IMR-90 (cell line): ENCODE measurements around the gene PRKACG. TPM values are rescaled to one million over a fixed set of nuclear protein-coding genes. Genes with fewer than 3 reads are reported as not detected.

Source experiments
- ATAC-seq: fragments of 200-7000 bp; cut with Tn5 transposase; 2 replicates; pipeline ENCODE4 v1.9.1; 2020; ENCODE audit warnings: low read depth, mild to moderate bottlenecking, moderate library complexity
- BruUV-seq: library from RNA; stranded (reverse); fragments of 400-500 nt; replicated peaks from 2 replicates; lab custom pipeline; 2021; lab: Mats Ljungman, UMichigan
- CTCF ChIA-PET: fragments of 300-600 bp; formaldehyde crosslinking; extraction: SDS; loops from one replicate; lab custom pipeline; 2021; ENCODE audit warnings: antibody characterized with exemption; lab: Yijun Ruan, JAX
- POLR2A ChIA-PET: fragments of 300-600 bp; sonication (Branson Sonifier 250); formaldehyde crosslinking; loops from one replicate; lab custom pipeline; 2022; ENCODE audit warnings: antibody characterized with exemption; ENCODE audit not compliant: unreplicated experiment; lab: Charles Lee
- DNase-seq: peaks from one replicate; pipeline ENCODE4 v3.0.0; 2013
- H2AFZ ChIP-seq: replicated peaks from 2 replicates; pipeline ENCODE3; 2013; ENCODE audit warnings: low read length, mild to moderate bottlenecking; ENCODE audit not compliant: poor library complexity
- H2AK5ac ChIP-seq: 2 replicates; pipeline ENCODE4 v1.6.1; 2013; ENCODE audit warnings: low read depth, low read length, inconsistent platforms
- H2AK9ac ChIP-seq: replicated peaks from 2 replicates; pipeline ENCODE3; 2013; ENCODE audit warnings: mild to moderate bottlenecking, low read depth, low read length, moderate library complexity; ENCODE audit not compliant: poor library complexity
- H2BK120ac ChIP-seq: 2 replicates; pipeline ENCODE4 v1.6.1; 2013; ENCODE audit warnings: low read depth, low read length, inconsistent platforms
- H2BK15ac ChIP-seq: 3 replicates; pipeline ENCODE4 v1.6.1; 2013; ENCODE audit warnings: low read depth, low read length, inconsistent platforms
- H2BK20ac ChIP-seq: 2 replicates; pipeline ENCODE4 v1.6.1; 2013; ENCODE audit warnings: low read depth, mild to moderate bottlenecking, inconsistent platforms, low read length, moderate library complexity
- H2BK5ac ChIP-seq: 2 replicates; pipeline ENCODE4 v1.6.1; 2013; ENCODE audit warnings: mild to moderate bottlenecking, low read depth, low read length, inconsistent platforms; ENCODE audit not compliant: poor library complexity, severe bottlenecking
- H3K14ac ChIP-seq: replicated peaks from 2 replicates; pipeline ENCODE4 v1.6.1; 2013; ENCODE audit warnings: low read depth, low read length, inconsistent platforms
- H3K18ac ChIP-seq: 2 replicates; pipeline ENCODE4 v1.6.1; 2013; ENCODE audit warnings: low read depth, low read length, control low read depth
- H3K23ac ChIP-seq: 2 replicates; pipeline ENCODE4 v1.6.1; 2013; ENCODE audit warnings: low read depth, low read length, inconsistent platforms
- H3K27ac ChIP-seq: 2 replicates; pipeline ENCODE4 v1.5.1; 2013; ENCODE audit warnings: mild to moderate bottlenecking, control low read depth, low read length; ENCODE audit not compliant: insufficient read depth
- H3K27me3 ChIP-seq: 2 replicates; pipeline ENCODE4 v1.6.1; 2013; ENCODE audit warnings: low read length; ENCODE audit not compliant: control insufficient read depth, insufficient read depth
- H3K36me3 ChIP-seq: 2 replicates; pipeline ENCODE4 v1.6.1; 2013; ENCODE audit warnings: low read length, mixed read lengths; ENCODE audit not compliant: control insufficient read depth, insufficient read depth
- H3K4ac ChIP-seq: 2 replicates; pipeline ENCODE4 v1.6.1; 2013; ENCODE audit warnings: low read depth, low read length, inconsistent platforms
- H3K4me1 ChIP-seq: 2 replicates; pipeline ENCODE4 v1.6.1; 2013; ENCODE audit warnings: low read length, mixed read lengths; ENCODE audit not compliant: control insufficient read depth, insufficient read depth
- H3K4me2 ChIP-seq: 2 replicates; pipeline ENCODE4 v1.6.1; 2013; ENCODE audit warnings: low read depth, mild to moderate bottlenecking, control low read depth, low read length, moderate library complexity
- H3K4me3 ChIP-seq: 2 replicates; pipeline ENCODE4 v1.5.1; 2013; ENCODE audit warnings: low read depth, mild to moderate bottlenecking, control low read depth, low read length, moderate library complexity; ENCODE audit not compliant: insufficient read depth
- H3K56ac ChIP-seq: 2 replicates; pipeline ENCODE4 v1.6.1; 2013; ENCODE audit warnings: low read length, inconsistent platforms; ENCODE audit not compliant: insufficient read depth; ENCODE audit errors: extremely low read depth
- H3K79me1 ChIP-seq, 2 experiments: 2 replicates each; pipeline ENCODE4 v1.6.1; 2013; ENCODE audit warnings: low read length in 2 of 2, inconsistent platforms in 1 of 2, low read depth in 1 of 2
- H3K9ac ChIP-seq: 2 replicates; pipeline ENCODE4 v1.6.1; 2013; ENCODE audit warnings: low read depth, low read length, control low read depth
- H3K9me1 ChIP-seq: 2 replicates; pipeline ENCODE4 v1.6.1; 2013; ENCODE audit warnings: low read length, inconsistent platforms; ENCODE audit not compliant: insufficient read depth
- H3K9me3 ChIP-seq: 2 replicates; pipeline ENCODE4 v1.6.1; 2013; ENCODE audit warnings: low read length; ENCODE audit not compliant: control insufficient read depth, insufficient read depth
- H4K20me1 ChIP-seq: 2 replicates; pipeline ENCODE4 v1.6.1; 2013; ENCODE audit warnings: low read length, inconsistent platforms; ENCODE audit not compliant: insufficient read depth
- H4K5ac ChIP-seq: 2 replicates; pipeline ENCODE4 v1.6.1; 2013; ENCODE audit warnings: mild to moderate bottlenecking, low read depth, low read length, control low read depth
- H4K8ac ChIP-seq, 2 experiments: 2 replicates each; pipeline ENCODE4 v1.6.1; 2013; ENCODE audit warnings: low read depth in 2 of 2, low read length in 2 of 2, control low read depth in 1 of 2, inconsistent platforms in 1 of 2
- H4K91ac ChIP-seq: 2 replicates; pipeline ENCODE4 v1.6.1; 2013; ENCODE audit warnings: low read depth, low read length, inconsistent platforms; ENCODE audit not compliant: insufficient read depth
- BHLHE40 ChIP-seq: fragments of 150-350 bp; IDR thresholded peaks from 2 replicates; pipeline ENCODE4 v1.6.1; 2016; ENCODE audit warnings: mild to moderate bottlenecking, low read depth, low read length
- CEBPB ChIP-seq: IDR thresholded peaks from 2 replicates; pipeline ENCODE4 v1.6.1; 2012; ENCODE audit warnings: low read depth, low read length, improper control_type of control experiment
- CHD1 ChIP-seq: IDR thresholded peaks from 2 replicates; pipeline ENCODE4 v1.6.1; 2012; ENCODE audit warnings: low read depth, low read length, improper control_type of control experiment
- CTCF ChIP-seq: conservative IDR thresholded peaks from 2 replicates; pipeline ENCODE4 v1.5.1; 2012; ENCODE audit warnings: mild to moderate bottlenecking, low read depth, low read length, improper control_type of control experiment
- ELK1 ChIP-seq: fragments of 150-350 bp; IDR thresholded peaks from 2 replicates; pipeline ENCODE4 v1.6.1; 2016; ENCODE audit warnings: low read depth, mild to moderate bottlenecking, low read length, moderate library complexity, borderline replicate concordance
- FOS ChIP-seq: fragments of 150-350 bp; IDR thresholded peaks from 2 replicates; pipeline ENCODE4 v1.6.1; 2016; ENCODE audit warnings: low read depth, low read length
- MAFK ChIP-seq: IDR thresholded peaks from 2 replicates; pipeline ENCODE4 v1.6.1; 2012; ENCODE audit warnings: low read depth, low read length, improper control_type of control experiment
- MAZ ChIP-seq: IDR thresholded peaks from 2 replicates; pipeline ENCODE4 v1.6.1; 2012; ENCODE audit warnings: low read depth, mild to moderate bottlenecking, low read length, improper control_type of control experiment, moderate library complexity, borderline replicate concordance
- MXI1 ChIP-seq: IDR thresholded peaks from 2 replicates; pipeline ENCODE4 v1.6.1; 2012; ENCODE audit warnings: low read depth, mild to moderate bottlenecking, low read length, moderate library complexity, borderline replicate concordance
- NFE2L2 ChIP-seq: fragments of 150-350 bp; IDR thresholded peaks from 2 replicates; pipeline ENCODE4 v1.6.1; 2016; ENCODE audit warnings: low read depth, mild to moderate bottlenecking, low read length
- POLR2A ChIP-seq: IDR thresholded peaks from 2 replicates; pipeline ENCODE4 v1.6.1; 2012; ENCODE audit warnings: mild to moderate bottlenecking, low read depth, low read length
- RAD21 ChIP-seq: IDR thresholded peaks from 2 replicates; pipeline ENCODE4 v1.6.1; 2012; ENCODE audit warnings: low read length, improper control_type of control experiment
- RCOR1 ChIP-seq: IDR thresholded peaks from 2 replicates; pipeline ENCODE4 v1.6.1; 2012; ENCODE audit warnings: mild to moderate bottlenecking, low read length, improper control_type of control experiment; ENCODE audit not compliant: insufficient replicate concordance
- RFX5 ChIP-seq: IDR thresholded peaks from 2 replicates; pipeline ENCODE4 v1.8.0; 2012; ENCODE audit warnings: low read depth, mild to moderate bottlenecking, low read length, moderate library complexity
- SMC3 ChIP-seq: fragments of 150-350 bp; IDR thresholded peaks from 2 replicates; pipeline ENCODE4 v1.6.1; 2016; ENCODE audit warnings: low read depth, mild to moderate bottlenecking, antibody characterized with exemption, low read length, moderate library complexity
- USF2 ChIP-seq: fragments of 150-350 bp; IDR thresholded peaks from 2 replicates; pipeline ENCODE4 v1.6.1; 2017; ENCODE audit warnings: mild to moderate bottlenecking, antibody characterized with exemption, low read length, low read depth
- WGBS, 2 experiments: methylation state at CpG; one replicate each; pipeline versions ENCODE4 v1.1.5 to v1.1.7; 2013; ENCODE audit warnings: missing lambda C conversion rate in 2 of 2; ENCODE audit not compliant: insufficient read length in 1 of 2; ENCODE audit errors: extremely low coverage in 2 of 2; 5-methylcytosine and 5-hydroxymethylcytosine counted together
- dilution Hi-C: fragments of 300-500 bp; cut with HindIII; formaldehyde crosslinking; loops from one replicate; pipeline ENCODE4 v1.14.3; 2018; ENCODE audit warnings: low sequenced_read_pairs; ENCODE audit not compliant: unreplicated experiment
- in situ Hi-C: fragments of 300-500 bp; cut with MboI; formaldehyde crosslinking; loops from 3 replicates; pipeline ENCODE4 v1.14.3; 2019; ENCODE audit warnings: low sequenced_read_pairs, inconsistent platforms, mixed read lengths
- intact Hi-C: fragments of 100-400 bp; cut with micrococcal nuclease; formaldehyde crosslinking; loops from 2 replicates; pipeline ENCODE4 v1.10.0; 2022
- polyA plus RNA-seq, 3 experiments: library from polyadenylated mRNA; depleted of rRNA; stranded (reverse); fragments of >200 nt; gene quantifications; 2 replicates each; pipeline ENCODE4 v1.2.3, GENCODE V29; 2012; ENCODE audit warnings: low replicate concordance in 1 of 3
- total RNA-seq: library from RNA; depleted of rRNA; stranded (reverse); fragments of >200 nt; gene quantifications from 2 replicates; pipeline ENCODE4 v1.2.3, GENCODE V29; 2012

The PRKACG gene
- total and polyA plus RNA-seq, 2 of the 4 experiments (the other 2 are of a cell fraction) = not detected

GRCh38 chr9:69040646-69041045 is 26.7 kb upstream of the PRKACG start:
- no CpG with 5 or more reads among the region's 2 CpGs for WGBS, 2 experiments
- intact Hi-C loops = no loop called here

More at GRCh38 chr9:69040646-69041045, 26.7 kb upstream of the PRKACG start:
- ChIA-PET CTCF (no interaction called here), POLR2A (no interaction called here)
- peaks cover 26 to 52% of the 10 kb centered on the region in 2 experiments for H3K79me1 ChIP-seq
- no peak overlapping the region for H2AFZ ChIP-seq
- H3K4ac ChIP-seq = no peak overlapping the region
- H3K56ac ChIP-seq = no peak overlapping the region
- H3K4me1 ChIP-seq = peaks cover 10% of the 10 kb centered on the region
- H3K18ac ChIP-seq = no peak overlapping the region
- H3K27ac ChIP-seq = no peak overlapping the region
- H4K8ac ChIP-seq = no peak overlapping the region
- no peaks in the 10 kb centered on the region for H3K9me3 ChIP-seq
- H2BK120ac ChIP-seq = no peak overlapping the region
- no peaks in the 10 kb centered on the region for H3K36me3 ChIP-seq
- no peaks in the 10 kb centered on the region; the same call in 1 of the 2 replicates for H4K20me1 ChIP-seq
- no peak overlapping the region for H2BK5ac ChIP-seq
- no peaks in the 10 kb centered on the region; the same call in 1 of the 2 replicates for H3K9me1 ChIP-seq
- no peak overlapping the region for H2BK15ac ChIP-seq
- no peak overlapping the region for H4K5ac ChIP-seq
- H3K4me2 ChIP-seq = no peak overlapping the region
- TF ChIP-seq RAD21 = no peak
- no peak for TF ChIP-seq FOS
- no peak for TF ChIP-seq MAFK
- no peak for TF ChIP-seq CHD1
- no peak for TF ChIP-seq MAZ
- no peak for TF ChIP-seq POLR2A
- no peak for TF ChIP-seq BHLHE40
- TF ChIP-seq NFE2L2 = no peak
- no peak for TF ChIP-seq CEBPB
- no peak for TF ChIP-seq RCOR1
- no peak for TF ChIP-seq RFX5
- no peak for TF ChIP-seq ELK1
- TF ChIP-seq MXI1 = no peak
- no peak for TF ChIP-seq CTCF
- no peak for TF ChIP-seq USF2
- TF ChIP-seq SMC3 = no peak
- no peak overlapping the region for H3K4me3 ChIP-seq
- H4K91ac ChIP-seq = no peak overlapping the region
- no peak for DNase-seq
- H3K27me3 ChIP-seq = no peaks in the 10 kb centered on the region
- dilution Hi-C loops = no loop called here
- H3K14ac ChIP-seq = no peak overlapping the region
- H3K9ac ChIP-seq = no peak overlapping the region
- no peak overlapping the region for H3K23ac ChIP-seq
- H2BK20ac ChIP-seq = no peak overlapping the region
- in situ Hi-C loops = no loop called here
- no peak overlapping the region for H2AK9ac ChIP-seq
- no TSS peak for BruUV-seq
- no peak overlapping the region for H2AK5ac ChIP-seq
- ATAC-seq = no peak
